Measurements from ENCODE around the gene CPNE4. TPM values are rescaled to one million over a fixed set of nuclear protein-coding genes. Genes with fewer than 3 reads are reported as not detected.
A peak's percentile ranks its signal among the peaks of the same experiment; 100 is the strongest.

CPNE4 gene
- total RNA-seq, 2 donors from 2014 or later: not detected

- no peak for ATAC-seq
- Histone ChIP-seq H3K9me3 (no peaks in the 10 kb centered on the region), H3K27me3 (no peaks in the 10 kb centered on the region), H3K27ac (no peak overlapping the region), H3K36me3 (replicated peaks in 1 of 2; ENCODE audit: insufficient read depth in 1 of 2, low read depth in 2 of 2) (no peaks in the 10 kb centered on the region), H3K4me3 (no peak overlapping the region), H3K4me1 (no peaks in the 10 kb centered on the region)
- TF ChIP-seq CTCF (IDR thresholded peaks at IDR 0.05): no peak
- TF ChIP-seq POLR2A (IDR thresholded peaks at IDR 0.05): no peak
- intact Hi-C loops (cut with DNase I): no loop called here
- no peak for DNase-seq
Measured at GRCh38 chr3:131708241-131708640, 326.6 kb downstream of the CPNE4 start.

- 66 to 70% methylated on average over 3 of the region's 3 CpGs for WGBS, 2 donors
- no peak overlapping the region for H3K4me3 ChIP-seq
- TF ChIP-seq CTCF (IDR thresholded peaks at IDR 0.05): no peak
- TF ChIP-seq POLR2A (IDR thresholded peaks at IDR 0.05): no peak
- no peaks in the 10 kb centered on the region for H3K4me1 ChIP-seq
- H3K36me3 ChIP-seq (replicated peaks in 1 of 2; ENCODE audit: insufficient read depth in 1 of 2, low read depth in 2 of 2): no peaks in the 10 kb centered on the region
- DNase-seq: peak in 1 of 4 donors; percentile 3
- H3K9me3 ChIP-seq: no peaks in the 10 kb centered on the region
- no peaks in the 10 kb centered on the region for H3K27me3 ChIP-seq
- ATAC-seq: no peak
- intact Hi-C loops (cut with DNase I): no loop called here
- no peak overlapping the region for H3K27ac ChIP-seq
Measured at GRCh38 chr3:131705558-131706051, 329.2 kb downstream of the CPNE4 start.

DNA sequence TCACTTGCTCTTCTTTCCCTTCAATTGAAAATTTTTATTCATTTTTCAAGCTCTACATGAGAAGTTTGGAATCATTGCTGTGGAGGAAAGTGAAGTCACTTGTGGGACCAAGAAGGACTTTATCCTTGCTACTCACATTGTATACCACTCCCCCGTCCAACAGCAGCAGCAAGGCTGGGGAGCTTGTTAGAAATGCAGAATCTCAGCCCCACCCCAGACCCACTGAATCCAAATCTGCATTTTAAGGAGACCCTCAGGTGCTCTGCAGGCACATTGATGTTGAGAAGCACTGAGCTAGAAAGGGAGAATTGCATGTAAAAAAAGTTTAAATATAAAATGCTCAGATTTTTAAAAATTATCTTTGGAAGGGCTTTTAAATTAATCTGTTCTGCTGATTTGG lies 329.7 kb downstream of the CPNE4 start:
- no peaks in the 10 kb centered on the region for H3K9me3 ChIP-seq
- no peak for DNase-seq
- ATAC-seq: no peak
- TF ChIP-seq CTCF (IDR thresholded peaks at IDR 0.05): no peak
- no peak for TF ChIP-seq POLR2A (IDR thresholded peaks at IDR 0.05)
- H3K27ac ChIP-seq: no peak overlapping the region
- no peak overlapping the region for H3K4me3 ChIP-seq
- no peaks in the 10 kb centered on the region for H3K27me3 ChIP-seq
- no peaks in the 10 kb centered on the region for H3K4me1 ChIP-seq
- no peaks in the 10 kb centered on the region for H3K36me3 ChIP-seq (replicated peaks in 1 of 2; ENCODE audit: insufficient read depth in 1 of 2, low read depth in 2 of 2)
- intact Hi-C loops (cut with DNase I): no loop called here
- WGBS, 2 donors: 17 to 33% methylated on average over 1 of the region's 1 CpG

DNA sequence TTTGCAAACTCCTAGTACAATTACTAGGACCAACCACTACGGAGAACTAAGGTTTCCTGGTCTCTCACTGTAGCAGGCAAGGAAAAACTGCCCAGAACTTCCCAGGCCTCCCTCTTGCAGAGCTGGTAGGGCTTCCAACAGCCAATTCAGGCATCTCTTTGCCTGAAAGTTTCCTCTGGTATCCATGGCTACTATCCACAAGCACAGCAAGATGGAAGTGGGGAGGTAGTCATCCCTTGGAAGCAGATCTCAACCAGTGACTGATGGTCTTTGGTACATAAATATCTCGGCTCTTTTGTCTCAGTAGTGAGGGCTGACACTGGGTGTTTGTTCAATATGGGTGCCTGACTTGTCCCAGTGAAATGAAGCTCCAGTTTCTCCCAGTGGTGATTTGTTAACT lies 330.7 kb downstream of the CPNE4 start:
- no peak for ATAC-seq

More for the DNA sequence above, 330.7 kb downstream of the CPNE4 start:
- TF ChIP-seq CTCF (IDR thresholded peaks at IDR 0.05) (no peak), POLR2A (IDR thresholded peaks at IDR 0.05) (no peak)
- no peak overlapping the region for H3K4me3 ChIP-seq
- WGBS, 2 donors: 29 to 53% methylated on average over 2 of the region's 2 CpGs
- H3K36me3 ChIP-seq (replicated peaks in 1 of 2; ENCODE audit: insufficient read depth in 1 of 2, low read depth in 2 of 2): no peaks in the 10 kb centered on the region
- no peak for DNase-seq
- intact Hi-C loops (cut with DNase I): no loop called here
- H3K27ac ChIP-seq: no peak overlapping the region
- no peaks in the 10 kb centered on the region for H3K4me1 ChIP-seq
- no peaks in the 10 kb centered on the region for H3K9me3 ChIP-seq
- H3K27me3 ChIP-seq: no peaks in the 10 kb centered on the region

Measured in body of pancreas (tissue), 4 donors.